HEK293T (cell line): ENCODE measurements around the gene TSPAN4.

Experiments
- ARNT ChIP-seq: fragments of 450-650 bp; IDR thresholded peaks from 2 replicates; pipeline ENCODE4 v1.6.1; 2017; ENCODE audit warnings: mild to moderate bottlenecking
- BHLHE40 ChIP-seq: fragments of 450-650 bp; IDR thresholded peaks from 2 replicates; pipeline ENCODE4 v1.6.1; 2016; ENCODE audit warnings: mild to moderate bottlenecking, moderate library complexity, borderline replicate concordance
- CTBP1 ChIP-seq: fragments of 450-650 bp; IDR thresholded peaks from 2 replicates; pipeline ENCODE4 v1.6.1; 2016; ENCODE audit warnings: borderline replicate concordance
- ELF4 ChIP-seq: fragments of 450-650 bp; IDR thresholded peaks from 2 replicates; pipeline ENCODE4 v1.6.1; 2017; ENCODE audit warnings: antibody characterized with exemption
- FOXA1 ChIP-seq: fragments of 450-650 bp; IDR thresholded peaks from 2 replicates; pipeline ENCODE4 v1.6.1; 2016; ENCODE audit warnings: mild to moderate bottlenecking
- FOXK2 ChIP-seq: fragments of 450-650 bp; IDR thresholded peaks from 2 replicates; pipeline ENCODE4 v1.6.1; 2016; ENCODE audit warnings: mild to moderate bottlenecking
- FOXM1 ChIP-seq: fragments of 450-650 bp; IDR thresholded peaks from 2 replicates; pipeline ENCODE4 v1.6.1; 2017; ENCODE audit warnings: mild to moderate bottlenecking, borderline replicate concordance
- LEF1 ChIP-seq: fragments of 450-650 bp; IDR thresholded peaks from 2 replicates; pipeline ENCODE4 v1.6.1; 2017; ENCODE audit warnings: mild to moderate bottlenecking, borderline replicate concordance
- NFRKB ChIP-seq: fragments of 450-650 bp; IDR thresholded peaks from 2 replicates; pipeline ENCODE4 v1.6.1; 2016; ENCODE audit warnings: mild to moderate bottlenecking, moderate library complexity
- PKNOX1 ChIP-seq: fragments of 450-650 bp; IDR thresholded peaks from 2 replicates; pipeline ENCODE4 v1.6.1; 2016
- SP1 ChIP-seq: fragments of 450-650 bp; IDR thresholded peaks from 2 replicates; pipeline ENCODE4 v1.6.1; 2017
- SUZ12 ChIP-seq: fragments of 450-650 bp; IDR thresholded peaks from 2 replicates; pipeline ENCODE4 v1.6.1; 2016; ENCODE audit warnings: mild to moderate bottlenecking
- TARDBP ChIP-seq: fragments of 450-650 bp; IDR thresholded peaks from 2 replicates; pipeline ENCODE4 v1.6.1; 2016

GRCh38 chr11:803770-804598 lies 38.7 kb upstream of the TSPAN4 start:
- no peak for TF ChIP-seq BHLHE40
- TF ChIP-seq FOXK2: no peak
- no peak for TF ChIP-seq FOXA1
- TF ChIP-seq CTBP1: no peak
- TF ChIP-seq ELF4: no peak
- no peak for TF ChIP-seq TARDBP
- no peak for TF ChIP-seq SP1
- TF ChIP-seq SUZ12: no peak
- TF ChIP-seq ARNT: no peak
- TF ChIP-seq FOXM1: no peak
- TF ChIP-seq PKNOX1: no peak
- no peak for TF ChIP-seq NFRKB
- no peak for TF ChIP-seq LEF1
